SK-N-SH treated with all-trans-retinoic acid at 6 μM for 48 hours (cell line): ENCODE measurements around the gene PRKAG2.

Experiments
- ATAC-seq: fragments of 200-7000 bp; cut with Tn5 transposase; 3 replicates; pipeline ENCODE4 v1.9.1; 2020; ENCODE audit warnings: mild to moderate bottlenecking, moderate library complexity
- ARNTL ChIP-seq: fragments of 450-650 bp; formaldehyde crosslinking; IDR thresholded peaks from 2 replicates; pipeline ENCODE4 v1.5.0; 2020; ENCODE audit warnings: low read depth, mild to moderate bottlenecking, moderate library complexity, borderline replicate concordance
- BACH2 ChIP-seq: fragments of 250-450 bp; sonication (Bioruptor Pico); IDR thresholded peaks from 2 replicates; pipeline ENCODE4 v1.9.0; 2021; ENCODE audit warnings: mild to moderate bottlenecking, borderline replicate concordance
- CREB5 ChIP-seq: fragments of 250-450 bp; sonication (Bioruptor Pico); IDR thresholded peaks from 2 replicates; pipeline ENCODE4 v1.5.1; 2020; ENCODE audit warnings: low read depth, mild to moderate bottlenecking, moderate library complexity
- CSDC2 ChIP-seq: fragments of 250-450 bp; sonication (Bioruptor Pico); IDR thresholded peaks from 2 replicates; pipeline ENCODE4 v1.5.0; 2020; ENCODE audit warnings: mild to moderate bottlenecking, moderate library complexity
- CSRNP3 ChIP-seq: fragments of 250-450 bp; sonication (Bioruptor Pico); IDR thresholded peaks from 2 replicates; pipeline ENCODE4 v1.5.1; 2021; ENCODE audit warnings: mild to moderate bottlenecking, moderate library complexity
- ESRRG ChIP-seq: fragments of 250-450 bp; sonication (Bioruptor Pico); IDR thresholded peaks from 2 replicates; pipeline ENCODE4 v1.6.1; 2021; ENCODE audit warnings: mild to moderate bottlenecking
- GLIS3 ChIP-seq: fragments of 250-450 bp; sonication (Bioruptor Pico); IDR thresholded peaks from 2 replicates; pipeline ENCODE4 v1.5.0; 2020; ENCODE audit warnings: mild to moderate bottlenecking, moderate library complexity
- ISL1 ChIP-seq: fragments of 250-450 bp; sonication (Bioruptor Pico); IDR thresholded peaks from 2 replicates; pipeline ENCODE4 v2.1.2; 2022; ENCODE audit warnings: mild to moderate bottlenecking, moderate library complexity
- OSR1 ChIP-seq: fragments of 250-450 bp; sonication (Bioruptor Pico); IDR thresholded peaks from 2 replicates; pipeline ENCODE4 v1.8.0; 2022; ENCODE audit warnings: moderate library complexity, mild to moderate bottlenecking, inconsistent platforms
- PATZ1 ChIP-seq: fragments of 250-450 bp; sonication (Bioruptor Pico); IDR thresholded peaks from 2 replicates; pipeline ENCODE4 v1.8.0; 2020; ENCODE audit warnings: mild to moderate bottlenecking, moderate library complexity, borderline replicate concordance
- POU6F1 ChIP-seq: fragments of 250-450 bp; sonication (Bioruptor Pico); IDR thresholded peaks from 2 replicates; pipeline ENCODE4 v1.8.0; 2021; ENCODE audit warnings: low read depth, mild to moderate bottlenecking, moderate library complexity, borderline replicate concordance
- PPARA ChIP-seq: fragments of 250-450 bp; sonication (Bioruptor Pico); IDR thresholded peaks from 2 replicates; pipeline ENCODE4 v1.5.0; 2020; ENCODE audit warnings: mild to moderate bottlenecking, borderline replicate concordance
- RARB ChIP-seq: fragments of 250-450 bp; sonication (Bioruptor Pico); IDR thresholded peaks from 2 replicates; pipeline ENCODE4 v1.8.0; 2021; ENCODE audit warnings: mild to moderate bottlenecking, moderate library complexity
- SNAI2 ChIP-seq: fragments of 250-450 bp; sonication (Bioruptor Pico); IDR thresholded peaks from 2 replicates; pipeline ENCODE4 v1.5.0; 2020; ENCODE audit warnings: mild to moderate bottlenecking, moderate library complexity
- TCF4 ChIP-seq: fragments of 250-450 bp; sonication (Bioruptor Pico); IDR thresholded peaks from 2 replicates; pipeline ENCODE4 v1.8.0; 2021; ENCODE audit warnings: mild to moderate bottlenecking, moderate library complexity, borderline replicate concordance
- TOX ChIP-seq: fragments of 250-450 bp; sonication (Bioruptor Pico); IDR thresholded peaks from 2 replicates; pipeline ENCODE4 v1.8.0; 2021; ENCODE audit warnings: mild to moderate bottlenecking, moderate library complexity, borderline replicate concordance
- TSHZ2 ChIP-seq: fragments of 250-450 bp; sonication (Bioruptor Pico); IDR thresholded peaks from 2 replicates; pipeline ENCODE4 v1.5.0; 2020; ENCODE audit warnings: mild to moderate bottlenecking, moderate library complexity
- ZC3H10 ChIP-seq: fragments of 250-450 bp; sonication (Bioruptor Pico); IDR thresholded peaks from 2 replicates; pipeline ENCODE4 v1.5.1; 2021; ENCODE audit warnings: mild to moderate bottlenecking, moderate library complexity
- ZFP3 ChIP-seq: fragments of 250-450 bp; sonication (Bioruptor Pico); IDR thresholded peaks from 2 replicates; pipeline ENCODE4 v1.5.0; 2020; ENCODE audit warnings: mild to moderate bottlenecking, moderate library complexity
- ZFP30 ChIP-seq: fragments of 450-650 bp; formaldehyde crosslinking; IDR thresholded peaks from 2 replicates; pipeline ENCODE4 v1.5.0; 2022; ENCODE audit warnings: mild to moderate bottlenecking, moderate library complexity
- ZNF565 ChIP-seq: fragments of 450-650 bp; formaldehyde crosslinking; conservative IDR thresholded peaks from 2 replicates; pipeline ENCODE4 v1.5.0; 2020; ENCODE audit warnings: low read depth, mild to moderate bottlenecking, moderate library complexity
- ZNF70 ChIP-seq: fragments of 450-650 bp; formaldehyde crosslinking; IDR thresholded peaks from 2 replicates; pipeline ENCODE4 v1.5.0; 2020; ENCODE audit warnings: mild to moderate bottlenecking, moderate library complexity
- ZNF8 ChIP-seq: fragments of 450-650 bp; formaldehyde crosslinking; IDR thresholded peaks from 2 replicates; pipeline ENCODE4 v1.5.0; 2020; ENCODE audit warnings: mild to moderate bottlenecking, moderate library complexity

Gene PRKAG2

GRCh38 chr7:151920488-151920887 lies 43.6 kb upstream of the PRKAG2 start:
- no peak for ATAC-seq
- TF ChIP-seq ZNF70 (CRISPR knock-in tag) (no peak), GLIS3 (CRISPR knock-in tag) (no peak), TSHZ2 (CRISPR knock-in tag) (no peak), CSDC2 (CRISPR knock-in tag) (no peak), ZFP30 (CRISPR knock-in tag) (no peak)

GRCh38 chr7:151919595-151919994 lies 42.7 kb upstream of the PRKAG2 start:
- TF ChIP-seq CSDC2 (CRISPR knock-in tag) (no peak), OSR1 (CRISPR knock-in tag) (no peak), PATZ1 (no peak), BACH2 (CRISPR knock-in tag) (no peak), TOX (no peak), ZNF565 (CRISPR knock-in tag) (no peak), PPARA (no peak), ESRRG (CRISPR knock-in tag) (no peak), POU6F1 (CRISPR knock-in tag) (no peak), ARNTL (CRISPR knock-in tag) (no peak)
- ATAC-seq, result no peak

- ATAC-seq, result no peak
- TF ChIP-seq PPARA, result no peak
- no peak for TF ChIP-seq PATZ1
- TF ChIP-seq CREB5, result no peak
- TF ChIP-seq ARNTL (CRISPR knock-in tag), result no peak
- TF ChIP-seq ZFP3 (CRISPR knock-in tag), result no peak
- TF ChIP-seq ZNF565 (CRISPR knock-in tag), result no peak
- no peak for TF ChIP-seq CSRNP3
- no peak for TF ChIP-seq SNAI2
- no peak for TF ChIP-seq ZNF8 (CRISPR knock-in tag)
- no peak for TF ChIP-seq ZNF70 (CRISPR knock-in tag)
- TF ChIP-seq ZC3H10 (CRISPR knock-in tag), result no peak
- TF ChIP-seq ISL1, result no peak
- TF ChIP-seq TCF4 (CRISPR knock-in tag), result no peak
- TF ChIP-seq GLIS3 (CRISPR knock-in tag), result no peak
- no peak for TF ChIP-seq ESRRG (CRISPR knock-in tag)
- TF ChIP-seq POU6F1 (CRISPR knock-in tag), result no peak
- TF ChIP-seq RARB (CRISPR knock-in tag), result no peak
- TF ChIP-seq OSR1 (CRISPR knock-in tag), result no peak
- no peak for TF ChIP-seq TOX
Observed at GRCh38 chr7:151918510-151918843, 41.6 kb upstream of the PRKAG2 start.
